Kidney (tissue), 2 donors: Measurements from ENCODE around the gene BDH1. TPM values are rescaled to one million over a fixed set of nuclear protein-coding genes. Genes with fewer than 3 reads are reported as not detected.

Experiments used
- polyA plus RNA-seq: library from polyadenylated mRNA; stranded (reverse); fragments of 350-450 nt; fragmentation: Illumina TruSeq; extraction: RNeasy Lipid Tissue Mini Kit (QIAGEN cat#74804); gene quantifications from one replicate; pipeline ENCODE4 v1.2.3, GENCODE V29; 2014; ENCODE audit warnings: low read depth, low replicate concordance; ENCODE audit not compliant: insufficient read depth
- total RNA-seq: library from RNA; stranded (reverse); fragmentation: NEBNext Ultra II Directional; extraction: Animal tissue kit (Norgen Biotek cat#: 25700); gene quantifications from one replicate; pipeline ENCODE4 v1.2.1, GENCODE V29; 2021
- donor health status: DM: yes; HTN: yes; CAD: no.

Gene BDH1
- total and polyA plus RNA-seq, 2 donors from 2014 or later = 21.2 to 49.6 TPM

Other genes starting within 250 kb of the BDH1 start
- 31.5 TPM for gene RUBCN, start 180.9 kb upstream of the BDH1 start, total RNA-seq
- 4.4 TPM for gene RUBCN, start 180.9 kb upstream of the BDH1 start, polyA plus RNA-seq
- gene FYTTD1, start 193.9 kb upstream of the BDH1 start, total RNA-seq = 53.7 TPM
- gene FYTTD1, start 193.9 kb upstream of the BDH1 start, polyA plus RNA-seq = 11.9 TPM
- gene LRCH3, start 235.3 kb upstream of the BDH1 start, total RNA-seq = 52.0 TPM
- gene LRCH3, start 235.3 kb upstream of the BDH1 start, polyA plus RNA-seq = 11.6 TPM